Thyroid gland (tissue), 4 donors: ENCODE results near the gene CGAS. TPM values are rescaled to one million over a fixed set of nuclear protein-coding genes. Genes with fewer than 3 reads are reported as not detected.

Source experiments
- DNase-seq, 2 donors: peaks; one replicate each; pipeline ENCODE4 v3.0.0-alpha.2; 2019
- H3K27ac ChIP-seq, 3 donors: fragments of 200-600 bp; sonication (generic); 1 replicate in 2 of 3; 2 replicates in 1 of 3; pipeline ENCODE4 v1.5.1; 2016 to 2019; ENCODE audit warnings: mild to moderate bottlenecking in 1 of 3, moderate library complexity in 1 of 3
- H3K27me3 ChIP-seq: fragments of 200-600 bp; sonication (generic); one replicate; pipeline ENCODE4 v1.5.1; 2019
- H3K36me3 ChIP-seq, 2 donors: fragments of 200-600 bp; sonication (generic); one replicate each; pipeline ENCODE4 v1.5.1; 2016 to 2019
- H3K4me1 ChIP-seq, 2 donors: fragments of 200-600 bp; sonication (generic); one replicate each; pipeline ENCODE4 v1.5.1; 2017 to 2019
- H3K4me3 ChIP-seq, 3 donors: fragments of 200-600 bp; sonication (generic); replicated peaks in 1 of 3; 1 replicate in 2 of 3; 2 replicates in 1 of 3; pipeline ENCODE4 v1.5.1; 2016; ENCODE audit warnings: mild to moderate bottlenecking in 1 of 3
- H3K9me3 ChIP-seq: fragments of 200-600 bp; sonication (generic); one replicate; pipeline ENCODE4 v1.5.1; 2017
- CTCF ChIP-seq, 6 experiments: fragments of 200-600 bp in 3 of 6; fragments of 450-650 bp in 3 of 6; sonication (generic) in 3 of 6; IDR thresholded peaks; one replicate each; pipeline ENCODE4 v1.5.1; 2016 to 2019; ENCODE audit warnings: antibody characterized with exemption in 6 of 6, mild to moderate bottlenecking in 2 of 6, inconsistent platforms in 1 of 6, moderate library complexity in 1 of 6
- POLR2A ChIP-seq, 2 donors: fragments of 450-650 bp; IDR thresholded peaks; one replicate each; pipeline ENCODE4 v1.6.1; 2017; ENCODE audit warnings: antibody characterized with exemption in 2 of 2, mild to moderate bottlenecking in 2 of 2, moderate library complexity in 1 of 2
- WGBS, 2 donors: methylation state at CpG; one replicate each; pipeline ENCODE4 v1.1.5; 2017; 5-methylcytosine and 5-hydroxymethylcytosine counted together
- intact Hi-C: fragments of 100-400 bp; cut with DNase I; formaldehyde crosslinking; loops from one replicate; pipeline ENCODE4 v1.15.1; 2023
- small RNA-seq: library from RNA; depleted of rRNA; stranded (forward); fragments of <200 nt; gene quantifications from one replicate; pipeline ENCODE3, GENCODE V24; 2016
- total RNA-seq, 4 donors: library from RNA; depleted of rRNA; stranded (reverse); fragments of >200 nt; gene quantifications; one replicate each; pipeline ENCODE4 v1.2.3, GENCODE V29; 2016

The CGAS gene
- total RNA-seq, 4 donors from 2014 or later, result 2.5 to 6.2 (median 4.4) TPM

- H3K27ac ChIP-seq, result no peak overlapping the region
- no peaks in the 10 kb centered on the region for H3K27me3 ChIP-seq
- DNase-seq, result no peak
- no peaks in the 10 kb centered on the region for H3K9me3 ChIP-seq
- H3K36me3 ChIP-seq, result no peaks in the 10 kb centered on the region
- intact Hi-C loops, result no loop called here
- H3K4me1 ChIP-seq, result no peaks in the 10 kb centered on the region
- 32 to 38% methylated on average over 3 of the region's 3 CpGs for WGBS, 2 donors
- TF ChIP-seq POLR2A (IDR thresholded peaks at IDR 0.05) (no peak), CTCF (IDR thresholded peaks at IDR 0.05) (no peak)
- H3K4me3 ChIP-seq, result no peak overlapping the region
These were observed 74.9 kb downstream of the CGAS start for GRCh38 chr6:73377225-73377624.

GRCh38 chr6:73375216-73375615 is 76.9 kb downstream of the CGAS start:
- Histone ChIP-seq H3K4me1 (no peaks in the 10 kb centered on the region), H3K4me3 (no peak overlapping the region), H3K27me3 (no peaks in the 10 kb centered on the region), H3K27ac (no peak overlapping the region), H3K36me3 (no peaks in the 10 kb centered on the region), H3K9me3 (no peaks in the 10 kb centered on the region)
- intact Hi-C loops, result no loop called here
- DNase-seq, result no peak
- no peak for TF ChIP-seq CTCF (IDR thresholded peaks at IDR 0.05)
- no peak for TF ChIP-seq POLR2A (IDR thresholded peaks at IDR 0.05)
- 71 to 94% methylated on average over 1 of the region's 1 CpG for WGBS, 2 donors

Small RNA genes lying within 50 kb of the gene (small RNA-seq; reads per million reads assigned to genes)
- gene RN7SL827P (not detected), gene RNU6-975P (not detected)

Other genes starting within 250 kb of the CGAS start
- not detected for gene KHDC1L, start 226.8 kb downstream of the CGAS start, total RNA-seq
- gene KHDC1, start 189.1 kb downstream of the CGAS start, total RNA-seq, result 1 to 10 TPM; 2.1 to 8.4 (median 4.1) TPM
- not detected for gene DPPA5, start 98.0 kb downstream of the CGAS start, total RNA-seq
- gene KHDC3L, start 89.6 kb downstream of the CGAS start, total RNA-seq, result not detected
- not detected for gene OOEP, start 82.4 kb downstream of the CGAS start, total RNA-seq
- gene DDX43, start 57.5 kb downstream of the CGAS start, total RNA-seq, result 1 to 10 TPM; 1.5 to 6.0 (median 4.0) TPM
- gene MTO1, start 9.4 kb upstream of the CGAS start, total RNA-seq, result 10 to 100 TPM; 29.4 to 46.4 (median 30.6) TPM
- gene EEF1A1, start 68.7 kb upstream of the CGAS start, total RNA-seq, result over 10,000 TPM in 2 of 4 donors, 1,000 to 10,000 TPM in 2; 9,141 to 11,705 (median 10,644) TPM
- 100 to 1,000 TPM in 3 of 4 donors, 10 to 100 TPM in 1; 96.3 to 184 (median 159) TPM for gene SLC17A5, start 201.7 kb upstream of the CGAS start, total RNA-seq
- 1 to 10 TPM; 2.2 to 6.2 (median 4.3) TPM for gene CD109, start 243.9 kb upstream of the CGAS start, total RNA-seq